ENCODE measurements around the gene UBB.
A peak's percentile ranks its signal among the peaks of the same experiment; 100 is the strongest.

The UBB gene

DNA sequence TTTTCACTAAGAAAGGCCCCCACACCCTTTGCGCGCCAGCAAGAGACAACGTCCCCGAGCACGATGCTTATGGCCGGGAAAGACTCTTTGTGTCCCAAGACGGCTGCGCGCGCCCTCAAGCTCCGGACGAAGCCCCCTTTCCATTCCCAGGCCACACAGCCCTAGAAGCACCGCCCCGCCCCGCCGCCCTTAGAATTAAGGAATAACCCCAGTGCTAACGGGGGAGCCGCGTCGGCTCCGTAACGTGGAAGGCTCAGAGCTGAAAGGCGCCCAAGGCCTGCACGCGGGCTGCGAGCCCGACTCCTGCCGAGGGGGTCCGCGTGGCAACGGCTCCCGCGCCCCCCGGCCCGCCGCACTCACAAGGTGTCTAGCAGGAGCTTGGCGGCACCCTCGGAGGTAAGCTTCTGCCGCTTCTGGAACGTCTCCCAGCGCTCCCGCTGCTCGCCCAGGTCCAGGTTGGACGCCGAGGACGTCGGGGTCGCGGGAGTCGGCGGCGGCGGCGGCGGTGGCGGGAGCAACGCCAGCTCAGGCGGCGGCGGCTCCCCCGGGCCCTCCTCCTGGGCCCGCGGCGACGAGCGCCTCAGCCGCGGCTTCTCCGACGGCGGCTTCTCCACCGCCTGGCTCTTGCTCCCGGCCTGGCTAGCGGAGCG, 28.1 kb upstream of the UBB start:
- no peaks in the 10 kb centered on the region; the same call in 1 of the 2 replicates for H3K4me1 ChIP-seq (ENCODE audit: low read length)
- TF ChIP-seq EZH2 (optimal IDR thresholded peaks at IDR 0.05; ENCODE audit: low read depth, low read length) (no peak), EZH2phosphoT487 (IDR thresholded peaks at IDR 0.05; ENCODE audit: low read length) (no peak)
- TF ChIP-seq, protein P1, sequence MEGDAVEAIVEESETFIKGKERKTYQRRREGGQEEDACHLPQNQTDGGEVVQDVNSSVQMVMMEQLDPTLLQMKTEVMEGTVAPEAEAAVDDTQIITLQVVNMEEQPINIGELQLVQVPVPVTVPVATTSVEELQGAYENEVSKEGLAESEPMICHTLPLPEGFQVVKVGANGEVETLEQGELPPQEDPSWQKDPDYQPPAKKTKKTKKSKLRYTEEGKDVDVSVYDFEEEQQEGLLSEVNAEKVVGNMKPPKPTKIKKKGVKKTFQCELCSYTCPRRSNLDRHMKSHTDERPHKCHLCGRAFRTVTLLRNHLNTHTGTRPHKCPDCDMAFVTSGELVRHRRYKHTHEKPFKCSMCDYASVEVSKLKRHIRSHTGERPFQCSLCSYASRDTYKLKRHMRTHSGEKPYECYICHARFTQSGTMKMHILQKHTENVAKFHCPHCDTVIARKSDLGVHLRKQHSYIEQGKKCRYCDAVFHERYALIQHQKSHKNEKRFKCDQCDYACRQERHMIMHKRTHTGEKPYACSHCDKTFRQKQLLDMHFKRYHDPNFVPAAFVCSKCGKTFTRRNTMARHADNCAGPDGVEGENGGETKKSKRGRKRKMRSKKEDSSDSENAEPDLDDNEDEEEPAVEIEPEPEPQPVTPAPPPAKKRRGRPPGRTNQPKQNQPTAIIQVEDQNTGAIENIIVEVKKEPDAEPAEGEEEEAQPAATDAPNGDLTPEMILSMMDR (IDR thresholded peaks at IDR 0.05; ENCODE audit: low read length), result no peak
- H4K20me1 ChIP-seq (ENCODE audit: insufficient read depth, low read length), result no peaks in the 10 kb centered on the region
- H3K36me3 ChIP-seq (replicated peaks; ENCODE audit: insufficient read depth, low read length), result no peaks in the 10 kb centered on the region
- no peaks in the 10 kb centered on the region for H3K79me2 ChIP-seq (ENCODE audit: low read length)
- H3F3A ChIP-seq (ENCODE audit: insufficient read depth, low read length), result no peaks in the 10 kb centered on the region
- no peaks in the 10 kb centered on the region for H3K9me3 ChIP-seq (replicated peaks; ENCODE audit: insufficient read depth, low read length)
- H3K27ac ChIP-seq (ENCODE audit: low read length), result no peak overlapping the region
- peaks cover 9% of the 10 kb centered on the region; the same call in 1 of the 2 replicates for H3K27me3 ChIP-seq (replicated peaks; ENCODE audit: insufficient read depth, low read length)
- peak overlapping the region; percentile 48; the same call in 1 of the 2 replicates for H2AFZ ChIP-seq (ENCODE audit: low read length)
- H3K4me2 ChIP-seq (ENCODE audit: low read depth, low read length), result peak overlapping the region; percentile 24; the same call in 1 of the 2 replicates
- no peak overlapping the region for H3K9ac ChIP-seq (ENCODE audit: low read length)
- H3K9me2 ChIP-seq (replicated peaks; ENCODE audit: insufficient read depth, low read length), result no peaks in the 10 kb centered on the region
- peak overlapping the region; percentile 46; the same call in 1 of the 2 replicates for H3K4me3 ChIP-seq (ENCODE audit: low read length)
- DNase-seq, result no peak

DNA sequence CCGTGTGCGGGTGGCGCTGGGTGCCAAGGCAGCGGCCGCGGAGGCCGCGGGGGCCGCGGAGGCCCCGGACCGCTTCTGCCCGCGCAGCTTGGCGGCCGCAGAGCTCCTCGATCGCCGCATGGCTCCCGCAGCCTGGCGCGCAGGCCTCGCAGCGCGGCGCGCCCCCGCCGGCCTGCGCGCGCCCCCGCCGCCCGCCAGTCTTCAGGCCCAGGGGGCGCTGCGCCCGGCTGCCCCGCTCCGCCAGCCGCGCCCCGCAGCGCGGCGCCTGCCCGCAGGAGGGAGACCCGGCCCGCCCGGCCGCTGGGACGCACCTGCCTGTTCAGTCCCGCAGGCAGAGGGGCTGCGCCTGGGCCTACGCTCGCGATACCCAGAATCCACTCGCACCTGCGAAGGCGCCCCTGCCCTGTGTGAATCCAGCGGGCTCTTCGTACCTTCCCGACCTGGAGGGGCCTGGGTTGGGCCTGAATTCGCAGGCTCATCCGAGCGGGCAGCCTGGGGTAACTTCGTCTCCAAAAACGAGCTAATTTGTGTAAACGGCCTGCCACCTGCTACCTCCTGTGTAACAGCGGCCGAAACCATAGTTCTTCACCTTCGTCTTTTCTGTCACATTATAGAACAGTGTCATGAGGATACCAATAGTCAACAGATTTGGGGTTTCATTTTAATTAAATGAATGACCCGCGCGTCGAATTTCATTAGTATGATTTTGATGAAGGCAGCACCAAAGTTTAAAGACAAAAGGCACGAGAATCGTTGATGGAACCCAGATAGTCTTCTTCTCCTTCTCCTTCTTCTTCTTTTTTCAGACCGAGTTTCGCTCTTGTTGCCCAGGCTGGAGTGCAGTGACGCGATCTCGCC, 27.3 kb upstream of the UBB start, which contains the start of gene CENPV:
CENPV (minus strand) TSS at position 153 of the 858 bp plus-strand sequence; CDS start at position 120, 33 bp downstream.
- peaks cover 9% of the 10 kb centered on the region; the same call in 1 of the 2 replicates for H3K27me3 ChIP-seq (replicated peaks; ENCODE audit: insufficient read depth, low read length)
- H3K4me2 ChIP-seq (ENCODE audit: low read depth, low read length), result peak within 1 kb of the TSS; percentile 24; the same call in 1 of the 2 replicates
- H3K27ac ChIP-seq (ENCODE audit: low read length), result no peak within 1 kb of the TSS
- no peaks in the 10 kb centered on the region for H3F3A ChIP-seq (ENCODE audit: insufficient read depth, low read length)
- H3K9me2 ChIP-seq (replicated peaks; ENCODE audit: insufficient read depth, low read length), result no peaks in the 10 kb centered on the region
- H2AFZ ChIP-seq (ENCODE audit: low read length), result peak within 1 kb of the TSS; percentile 48; the same call in 1 of the 2 replicates
- H3K4me1 ChIP-seq (ENCODE audit: low read length), result no peaks in the 10 kb centered on the region; the same call in 1 of the 2 replicates
- H3K9me3 ChIP-seq (replicated peaks; ENCODE audit: insufficient read depth, low read length), result no peaks in the 10 kb centered on the region
- no peaks in the 10 kb centered on the region for H3K79me2 ChIP-seq (ENCODE audit: low read length)
- DNase-seq, result no peak
- H3K4me3 ChIP-seq (ENCODE audit: low read length), result peak within 1 kb of the TSS; percentile 46; the same call in 1 of the 2 replicates
- no peaks in the 10 kb centered on the region for H3K36me3 ChIP-seq (replicated peaks; ENCODE audit: insufficient read depth, low read length)
- no peaks in the 10 kb centered on the region for H4K20me1 ChIP-seq (ENCODE audit: insufficient read depth, low read length)
- no peak within 1 kb of the TSS for H3K9ac ChIP-seq (ENCODE audit: low read length)
- no peak for TF ChIP-seq EZH2phosphoT487 (IDR thresholded peaks at IDR 0.05; ENCODE audit: low read length)
- TF ChIP-seq, protein P1 (IDR thresholded peaks at IDR 0.05; ENCODE audit: low read length), result no peak
- TF ChIP-seq EZH2 (optimal IDR thresholded peaks at IDR 0.05; ENCODE audit: low read depth, low read length), result no peak

DNA sequence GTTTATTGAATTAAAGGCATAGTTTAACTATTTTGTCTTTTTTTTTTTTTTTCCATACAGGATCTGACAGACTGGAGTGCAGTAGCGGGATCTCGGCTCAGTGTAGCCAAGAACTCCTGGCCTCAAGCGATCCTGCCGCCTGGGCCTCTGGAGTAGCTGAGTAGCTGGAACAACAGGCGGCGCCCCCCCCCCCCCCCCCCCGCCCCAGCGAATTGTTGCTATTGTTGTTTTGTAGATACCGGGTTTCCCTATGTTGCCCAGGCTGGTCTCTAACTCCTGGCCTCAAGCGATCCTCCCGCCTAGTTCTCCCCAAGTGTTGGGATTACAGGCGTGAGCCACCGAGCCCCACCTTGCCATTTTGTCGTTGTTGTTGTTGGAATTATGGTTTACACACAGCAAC, 26.3 kb upstream of the UBB start:
- Histone ChIP-seq H3K36me3 (replicated peaks; ENCODE audit: insufficient read depth, low read length) (no peaks in the 10 kb centered on the region), H3K79me2 (ENCODE audit: low read length) (no peaks in the 10 kb centered on the region)
- no peak for DNase-seq

More for the DNA sequence above, 26.3 kb upstream of the UBB start:
- H3K4me3 ChIP-seq (ENCODE audit: low read length), result no peak overlapping the region
- no peak overlapping the region for H3K27ac ChIP-seq (ENCODE audit: low read length)
- H4K20me1 ChIP-seq (ENCODE audit: insufficient read depth, low read length), result no peaks in the 10 kb centered on the region
- H3K9me3 ChIP-seq (replicated peaks; ENCODE audit: insufficient read depth, low read length), result no peaks in the 10 kb centered on the region
- H2AFZ ChIP-seq (ENCODE audit: low read length), result no peak overlapping the region
- H3K4me2 ChIP-seq (ENCODE audit: low read depth, low read length), result no peak overlapping the region
- H3F3A ChIP-seq (ENCODE audit: insufficient read depth, low read length), result no peaks in the 10 kb centered on the region
- peaks cover 9% of the 10 kb centered on the region; the same call in 1 of the 2 replicates for H3K27me3 ChIP-seq (replicated peaks; ENCODE audit: insufficient read depth, low read length)
- H3K9ac ChIP-seq (ENCODE audit: low read length), result no peak overlapping the region
- TF ChIP-seq, protein P1 (IDR thresholded peaks at IDR 0.05; ENCODE audit: low read length), result no peak
- TF ChIP-seq EZH2 (optimal IDR thresholded peaks at IDR 0.05; ENCODE audit: low read depth, low read length) (no peak), EZH2phosphoT487 (IDR thresholded peaks at IDR 0.05; ENCODE audit: low read length) (no peak)
- H3K4me1 ChIP-seq (ENCODE audit: low read length), result no peaks in the 10 kb centered on the region; the same call in 1 of the 2 replicates
- H3K9me2 ChIP-seq (replicated peaks; ENCODE audit: insufficient read depth, low read length), result no peaks in the 10 kb centered on the region
